Stomach smooth muscle (tissue), 2 donors: Measurements from ENCODE around the gene RGS12.

Experiments used
- H3K27ac ChIP-seq: one replicate; pipeline ENCODE4 v1.7.0; 2013; ENCODE audit warnings: mild to moderate bottlenecking, low read length, inconsistent platforms
- H3K27me3 ChIP-seq, 2 donors: one replicate each; pipeline ENCODE4 v1.7.0; 2013; ENCODE audit warnings: low read length in 2 of 2; ENCODE audit not compliant: insufficient read depth in 2 of 2, control insufficient read depth in 1 of 2
- H3K36me3 ChIP-seq, 2 donors: one replicate each; pipeline ENCODE4 v1.7.0; 2013; ENCODE audit warnings: low read length in 2 of 2; ENCODE audit not compliant: control insufficient read depth in 2 of 2, insufficient read depth in 2 of 2
- H3K4me1 ChIP-seq: one replicate; pipeline ENCODE4 v1.7.0; 2013; ENCODE audit warnings: low read length; ENCODE audit not compliant: control insufficient read depth, insufficient read depth
- H3K4me3 ChIP-seq, 2 donors: one replicate each; pipeline ENCODE4 v1.7.0; 2013; ENCODE audit warnings: low read length in 2 of 2
- H3K9ac ChIP-seq, 2 donors: one replicate each; pipeline ENCODE4 v1.7.0; 2013; ENCODE audit warnings: low read length in 2 of 2, mild to moderate bottlenecking in 1 of 2
- H3K9me3 ChIP-seq, 2 donors: one replicate each; pipeline ENCODE4 v1.7.0; 2013; ENCODE audit warnings: low read length in 2 of 2; ENCODE audit not compliant: control insufficient read depth in 2 of 2
- donor health status: healthy.
- donor health status: Pancreatic carcinoma.

RGS12 gene

DNA sequence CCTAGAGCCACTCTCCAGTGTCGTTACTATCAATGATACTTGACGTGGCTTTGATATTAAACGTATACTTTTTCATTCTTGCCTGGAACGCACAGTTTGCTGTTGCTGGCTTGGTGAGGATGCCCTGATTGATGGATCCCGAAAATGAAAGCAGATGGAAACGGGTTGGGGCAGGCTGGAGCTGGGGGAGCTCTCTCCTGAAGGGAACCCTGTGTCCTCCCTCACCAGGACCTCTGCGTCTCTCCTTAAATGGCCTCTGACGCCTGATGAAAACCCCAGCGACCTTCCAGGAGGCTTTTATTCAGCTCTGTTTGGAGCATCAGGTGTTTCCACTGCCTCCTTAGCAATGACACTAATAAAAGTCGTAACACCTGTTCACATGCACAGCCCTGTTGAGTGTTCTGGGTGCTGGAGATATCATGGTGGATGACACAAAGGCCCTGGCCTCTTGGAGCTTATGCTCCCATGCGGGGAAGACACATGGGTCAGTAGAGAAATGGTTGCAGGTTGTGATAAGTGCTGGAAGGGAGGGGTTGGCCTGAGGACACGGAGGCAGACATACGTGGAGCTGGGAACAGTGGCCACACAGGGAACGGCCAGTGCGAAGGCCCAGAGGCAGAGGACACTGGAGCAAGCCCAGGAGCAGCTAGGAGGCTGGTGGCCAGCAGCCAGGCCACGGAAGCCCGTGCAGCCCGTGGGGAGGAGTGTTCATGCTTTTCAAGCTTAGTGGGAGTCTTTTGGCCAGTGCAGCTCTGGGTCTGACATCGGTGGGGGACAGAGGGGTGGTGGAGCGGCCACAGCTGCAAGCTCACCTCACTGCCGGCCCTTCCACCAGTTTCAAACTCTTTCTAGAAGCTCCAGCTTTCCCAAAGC, 36.4 kb upstream of the RGS12 start:
- H3K4me3 ChIP-seq, result no peak overlapping the region
- H3K27ac ChIP-seq, result no peak overlapping the region
- H3K36me3 ChIP-seq, result peaks cover 0 to 4% of the 10 kb centered on the region in 2 donors
- H3K9ac ChIP-seq, result no peak overlapping the region
- no peaks in the 10 kb centered on the region for H3K27me3 ChIP-seq
- H3K9me3 ChIP-seq, result no peaks in the 10 kb centered on the region
- no peaks in the 10 kb centered on the region for H3K4me1 ChIP-seq

DNA sequence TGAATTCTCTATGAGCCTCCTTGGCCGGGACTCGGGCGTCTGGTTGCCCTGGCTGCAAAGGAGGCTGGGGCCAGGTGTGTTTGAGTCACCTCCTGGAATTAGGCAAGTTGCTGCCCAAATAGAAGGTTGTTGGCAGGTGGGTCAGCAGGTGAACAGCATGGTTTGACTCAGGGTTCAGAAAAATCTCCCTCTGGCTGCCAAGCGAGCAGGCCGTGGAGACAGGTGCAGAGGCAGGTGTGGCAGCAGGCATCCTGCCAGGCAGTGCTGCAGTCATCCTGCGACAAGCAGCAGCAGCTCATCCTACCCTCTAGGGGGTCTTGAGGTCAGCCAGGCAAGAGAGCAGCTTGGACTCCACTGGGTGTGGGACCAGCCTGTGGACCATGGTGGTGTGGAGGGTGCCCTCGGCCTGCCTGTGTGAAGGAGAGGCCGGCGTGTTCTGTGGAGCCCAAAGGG, 35.7 kb upstream of the RGS12 start:
- no peaks in the 10 kb centered on the region for H3K27me3 ChIP-seq
- no peak overlapping the region for H3K4me3 ChIP-seq
- H3K9ac ChIP-seq, result no peak overlapping the region
- H3K9me3 ChIP-seq, result no peaks in the 10 kb centered on the region
- H3K4me1 ChIP-seq, result no peaks in the 10 kb centered on the region
- H3K36me3 ChIP-seq, result peaks cover 0 to 4% of the 10 kb centered on the region in 2 donors
- no peak overlapping the region for H3K27ac ChIP-seq

DNA sequence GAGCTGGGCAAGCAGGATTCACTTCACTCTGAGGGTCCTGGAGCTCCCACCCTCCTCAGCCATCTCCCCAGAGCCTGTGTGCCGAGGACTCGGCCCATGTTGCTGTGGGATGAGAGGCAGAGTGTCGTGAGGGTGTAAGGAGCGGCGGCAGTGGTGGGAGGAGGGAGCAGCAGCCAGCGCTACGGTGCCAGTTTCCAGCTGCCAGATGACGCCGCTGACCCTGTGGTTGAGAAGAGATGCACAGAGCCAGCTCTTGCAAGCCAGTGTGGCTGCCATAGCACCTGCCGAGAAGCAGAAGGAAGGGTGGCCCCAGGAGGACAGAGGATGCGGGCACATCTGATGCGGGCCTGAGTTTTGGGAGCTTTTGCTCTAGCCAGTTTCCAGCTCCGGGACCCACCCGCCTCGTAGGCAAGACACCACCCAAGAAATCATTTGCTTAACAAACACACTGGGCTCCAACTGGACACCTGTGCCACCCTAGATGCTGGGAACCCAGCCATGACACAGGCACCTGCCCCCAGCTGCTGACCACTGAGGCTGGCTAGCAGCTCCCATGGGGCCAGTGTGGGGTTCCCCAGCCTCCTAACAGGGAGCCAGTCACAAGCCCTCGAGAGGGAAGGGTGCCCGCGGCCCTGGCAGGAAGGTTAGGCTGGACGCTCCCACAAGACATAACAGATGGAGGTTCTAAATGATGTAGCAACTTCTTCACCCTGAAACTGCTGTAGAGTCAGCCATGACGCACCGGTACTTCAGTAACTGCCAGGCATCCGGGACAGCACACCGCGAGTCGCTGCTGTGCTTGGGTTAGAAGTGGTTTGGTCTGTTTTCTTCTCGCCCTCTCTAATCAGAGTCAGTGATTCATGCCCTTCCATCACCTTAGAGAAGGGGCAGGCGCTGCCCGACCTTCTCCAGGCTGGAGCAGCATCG, 35.0 kb upstream of the RGS12 start:
- H3K4me3 ChIP-seq, result no peak overlapping the region
- H3K27ac ChIP-seq, result no peak overlapping the region
- peaks cover 0 to 4% of the 10 kb centered on the region in 2 donors for H3K36me3 ChIP-seq
- H3K4me1 ChIP-seq, result no peaks in the 10 kb centered on the region
- no peaks in the 10 kb centered on the region for H3K27me3 ChIP-seq
- H3K9me3 ChIP-seq, result no peaks in the 10 kb centered on the region
- H3K9ac ChIP-seq, result no peak overlapping the region

DNA sequence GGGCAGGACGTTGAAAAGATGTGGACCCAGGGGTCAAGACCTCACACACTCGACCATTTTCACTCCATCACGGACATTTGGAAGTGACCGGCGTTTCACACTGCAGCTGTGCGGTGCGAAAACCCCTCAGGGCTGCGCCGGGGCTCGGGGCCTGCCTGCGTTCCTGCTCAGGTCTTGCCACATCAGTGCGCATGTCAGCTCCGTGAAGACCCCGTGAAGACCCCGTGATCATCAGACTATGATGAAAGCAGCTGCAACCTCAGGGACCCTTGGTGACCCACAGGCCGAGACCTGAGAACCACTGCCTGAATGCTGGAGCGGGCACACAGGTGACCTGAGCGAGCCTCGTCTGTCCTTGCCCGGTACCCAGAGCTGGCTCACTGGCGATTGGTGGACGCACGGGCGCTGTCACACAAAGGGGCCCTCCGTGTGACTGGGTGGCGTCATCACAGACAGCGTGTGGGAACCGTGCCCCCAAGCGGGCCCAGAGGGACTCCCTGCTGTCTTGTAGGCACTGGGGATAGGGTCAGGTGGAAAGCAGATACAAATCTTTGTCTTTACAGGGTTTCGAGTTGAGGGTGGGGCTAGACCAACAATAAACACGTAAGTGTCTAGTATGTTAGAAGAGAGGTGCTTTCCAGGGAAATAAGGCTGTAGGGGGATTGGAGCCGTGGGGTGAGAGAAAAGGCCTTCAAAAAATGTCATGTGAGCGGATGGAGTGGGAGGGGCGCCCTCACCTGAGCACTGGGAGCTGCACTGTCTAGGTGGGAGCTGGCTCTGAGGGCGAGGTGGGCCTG, 31.2 kb upstream of the RGS12 start:
- no peak overlapping the region for H3K27ac ChIP-seq
- no peaks in the 10 kb centered on the region for H3K36me3 ChIP-seq
- H3K4me3 ChIP-seq, result no peak overlapping the region
- H3K27me3 ChIP-seq, result no peaks in the 10 kb centered on the region
- H3K9ac ChIP-seq, result no peak overlapping the region
- H3K4me1 ChIP-seq, result no peaks in the 10 kb centered on the region
- H3K9me3 ChIP-seq, result no peaks in the 10 kb centered on the region

DNA sequence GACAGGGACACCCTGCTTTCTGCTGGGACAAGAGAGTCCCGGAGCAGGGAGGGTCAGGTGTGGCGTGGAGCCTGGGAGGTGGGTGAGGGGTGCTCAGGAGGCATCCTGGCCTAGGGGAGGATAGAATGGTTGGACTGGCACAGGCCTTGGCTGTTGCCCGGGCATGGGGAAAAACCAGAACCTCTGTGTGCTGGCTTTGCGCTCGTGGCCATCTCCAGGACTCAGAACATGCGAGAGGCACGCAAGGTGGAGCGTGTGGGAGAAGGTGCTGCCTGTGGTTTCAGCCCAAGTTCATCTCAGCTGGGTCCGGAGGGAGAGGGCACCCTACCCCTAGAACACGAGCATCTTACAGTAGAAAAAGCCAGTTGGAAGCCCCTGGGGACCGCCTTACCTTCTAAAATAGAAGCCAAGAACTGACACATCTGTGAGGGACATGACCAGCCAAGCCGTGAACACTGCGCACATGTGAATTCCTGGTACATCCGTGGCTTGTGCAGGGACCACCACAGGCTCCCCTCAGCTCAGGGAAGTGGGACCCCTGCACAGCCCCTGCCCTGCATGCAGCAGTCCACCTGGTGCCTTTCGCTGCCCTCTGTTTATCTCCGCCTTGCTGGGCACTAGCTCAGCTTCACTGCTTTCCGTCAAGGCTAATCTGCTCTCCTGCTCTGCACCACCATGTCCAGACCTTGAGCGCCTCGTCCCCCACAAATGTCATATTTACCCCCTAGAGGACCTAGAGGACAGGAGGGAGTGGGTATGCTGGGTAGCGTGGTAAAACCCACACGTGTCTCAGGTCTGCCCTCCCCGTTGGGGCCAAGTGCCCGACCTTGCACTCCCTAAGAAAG, 30.4 kb upstream of the RGS12 start:
- Histone ChIP-seq H3K9me3 (no peaks in the 10 kb centered on the region), H3K4me3 (no peak overlapping the region), H3K36me3 (no peaks in the 10 kb centered on the region), H3K4me1 (no peaks in the 10 kb centered on the region), H3K27me3 (no peaks in the 10 kb centered on the region), H3K27ac (no peak overlapping the region), H3K9ac (no peak overlapping the region)

DNA sequence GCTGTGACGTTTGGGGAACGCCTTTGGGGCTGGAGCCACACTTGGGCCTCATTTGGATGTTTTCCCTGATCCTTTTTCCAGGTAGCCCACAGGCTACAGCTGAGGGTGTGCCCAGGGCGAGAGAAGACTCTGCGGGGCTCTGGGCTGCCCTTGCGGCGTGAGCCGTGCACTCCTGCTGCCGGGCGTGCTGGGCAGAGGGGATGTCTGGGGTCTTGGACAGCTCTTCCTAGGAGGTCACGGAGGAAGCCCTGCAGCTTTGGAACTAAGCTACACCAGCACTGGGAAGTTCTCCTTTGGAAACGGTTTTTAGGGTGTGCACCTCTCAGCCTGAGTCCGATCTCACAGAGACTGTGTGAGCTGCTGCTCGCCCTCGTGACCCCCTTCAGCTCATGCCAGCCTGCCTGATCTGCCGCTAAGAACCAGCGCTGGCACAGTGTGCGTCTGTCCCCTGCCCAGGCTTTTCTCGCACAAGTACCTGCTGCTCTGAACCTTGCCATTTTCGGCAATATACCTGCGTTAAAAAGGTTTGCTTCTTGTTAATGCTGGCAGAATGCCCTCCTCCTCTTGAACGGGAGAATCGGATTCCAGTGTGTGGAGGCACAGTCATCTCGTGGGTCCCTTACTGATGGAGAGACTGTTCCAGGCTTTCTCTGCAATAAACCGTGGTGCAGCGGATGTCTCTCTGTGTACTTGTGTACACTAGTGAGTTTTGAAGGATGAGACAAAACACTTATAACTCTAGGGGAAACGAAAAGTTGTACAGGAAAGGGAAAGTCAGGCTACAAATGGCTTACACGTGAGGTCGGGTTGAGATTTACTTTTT, 29.6 kb upstream of the RGS12 start:
- no peak overlapping the region for H3K4me3 ChIP-seq
- no peaks in the 10 kb centered on the region for H3K36me3 ChIP-seq
- H3K9ac ChIP-seq, result no peak overlapping the region
- H3K27ac ChIP-seq, result no peak overlapping the region
- H3K27me3 ChIP-seq, result no peaks in the 10 kb centered on the region
- no peaks in the 10 kb centered on the region for H3K4me1 ChIP-seq
- H3K9me3 ChIP-seq, result no peaks in the 10 kb centered on the region

DNA sequence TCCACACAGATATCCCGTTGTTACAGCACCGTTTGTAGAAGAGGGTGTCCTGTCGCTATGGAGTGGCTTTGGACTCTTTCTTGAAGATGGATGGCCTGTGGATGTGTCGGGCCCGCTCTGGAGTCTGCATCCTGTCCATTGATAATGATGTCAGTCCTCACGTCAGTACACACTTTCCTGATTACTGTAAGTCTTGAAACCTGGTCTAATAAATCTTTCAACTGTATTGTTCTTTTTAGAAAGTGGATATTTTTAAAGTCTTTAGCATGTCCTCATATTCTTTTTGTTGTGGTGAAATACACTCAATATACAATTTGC, 29.0 kb upstream of the RGS12 start:
- Histone ChIP-seq H3K27ac (no peak overlapping the region), H3K4me1 (peaks cover under 1% of the 10 kb centered on the region), H3K4me3 (no peak overlapping the region), H3K36me3 (no peaks in the 10 kb centered on the region), H3K9me3 (no peaks in the 10 kb centered on the region), H3K27me3 (no peaks in the 10 kb centered on the region), H3K9ac (no peak overlapping the region)

DNA sequence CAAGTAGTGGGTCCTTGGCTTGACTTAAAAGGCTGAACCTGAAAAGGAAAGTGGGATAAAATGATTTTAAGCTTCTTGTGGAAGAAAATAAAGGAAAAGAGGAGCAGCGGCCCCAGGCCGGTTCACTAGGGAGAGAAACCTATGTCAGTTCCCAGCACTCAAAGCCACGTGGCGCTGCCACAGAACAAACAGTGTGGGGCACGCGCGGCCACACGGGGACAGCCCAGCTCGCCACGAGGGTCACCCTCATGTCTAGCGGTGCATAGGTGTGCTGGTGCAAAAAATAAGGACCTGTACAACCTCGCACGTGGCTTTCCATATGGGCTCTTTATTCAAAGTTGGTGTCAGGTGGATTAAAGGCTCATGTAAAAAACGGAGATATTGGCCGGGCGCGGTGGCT, 26.7 kb upstream of the RGS12 start:
- Histone ChIP-seq H3K9ac (no peak overlapping the region), H3K27ac (no peak overlapping the region), H3K4me3 (no peak overlapping the region), H3K27me3 (no peaks in the 10 kb centered on the region), H3K9me3 (no peaks in the 10 kb centered on the region), H3K4me1 (peaks cover 17% of the 10 kb centered on the region), H3K36me3 (no peaks in the 10 kb centered on the region)

DNA sequence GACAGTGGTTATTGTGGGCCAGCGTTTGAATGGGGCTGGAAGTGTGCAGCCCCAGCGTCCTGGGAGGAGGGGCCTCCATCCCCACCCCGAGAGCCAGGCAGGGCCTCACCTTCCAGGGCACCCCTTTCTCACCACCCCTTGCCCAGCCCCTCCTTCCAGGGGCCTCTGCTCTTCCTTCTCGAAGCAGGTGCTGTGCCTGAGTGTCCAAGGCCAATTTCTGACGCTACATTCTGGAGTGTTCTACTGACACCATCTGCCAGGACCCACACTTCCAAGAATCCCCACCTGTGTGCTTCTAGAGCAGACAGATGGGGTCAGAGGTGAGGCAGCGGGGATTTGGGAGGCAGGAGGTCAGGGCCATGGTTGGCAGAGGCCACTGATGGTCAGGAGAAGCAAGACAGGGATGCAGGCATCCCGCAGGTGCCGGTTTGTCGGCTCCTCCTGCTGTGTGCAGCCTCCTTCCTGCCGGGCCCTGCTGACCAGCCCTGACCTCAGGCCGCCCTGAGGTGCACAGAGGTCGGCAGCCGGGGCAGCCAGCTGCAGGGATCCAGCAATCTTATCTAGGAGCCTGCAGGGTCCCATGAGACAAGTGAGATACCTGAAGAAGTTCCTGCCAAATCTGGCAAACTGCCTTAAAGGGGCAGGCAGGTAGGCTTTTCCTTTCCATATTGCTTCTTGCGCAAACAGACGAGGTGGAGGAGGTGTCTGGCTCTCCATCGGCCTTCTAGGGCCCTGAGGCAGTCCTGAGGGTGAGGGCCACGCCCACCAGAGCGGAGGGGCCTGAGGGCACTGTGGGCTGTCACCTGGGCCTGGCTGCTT, 25.0 kb upstream of the RGS12 start:
- H3K36me3 ChIP-seq, result no peaks in the 10 kb centered on the region
- no peak overlapping the region for H3K4me3 ChIP-seq
- no peaks in the 10 kb centered on the region for H3K27me3 ChIP-seq
- H3K9ac ChIP-seq, result no peak overlapping the region
- H3K9me3 ChIP-seq, result no peaks in the 10 kb centered on the region
- H3K27ac ChIP-seq, result no peak overlapping the region
- H3K4me1 ChIP-seq, result peaks cover 17% of the 10 kb centered on the region
